NCI-H2171 treated with DMSO at 0.1 percent for 48 hours (cell line): ENCODE results near the gene GIMD1.
"Not testable (repeated sequence)": the region's sequence is repeated elsewhere in the genome, so short reads cannot be mapped to it uniquely, and the experiment has no call there.

ENCODE experiments used
- DNase-seq: peaks from one replicate; lab custom pipeline; 2025; lab: John Stamatoyannopoulos, UW

GIMD1 gene

DNA sequence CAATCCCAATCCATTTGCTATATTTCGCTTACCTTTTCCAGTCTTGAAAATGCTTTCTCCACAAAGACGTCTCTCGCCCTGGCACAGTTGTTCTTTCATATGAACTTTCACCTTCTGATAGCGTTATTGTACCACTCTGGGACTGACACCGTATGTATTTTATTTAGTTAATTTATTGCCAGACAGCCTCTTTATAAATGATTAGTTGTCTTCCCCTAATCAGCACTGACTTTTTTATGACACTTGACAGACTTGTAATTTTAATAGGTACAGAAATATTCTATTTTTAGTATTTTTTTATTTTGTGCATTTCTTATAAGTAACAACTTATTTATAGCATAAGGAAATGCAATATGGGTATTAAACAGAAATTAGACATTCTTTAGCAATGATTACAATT, at the start of gene GIMD1:
Gene GIMD1, minus strand, starts transcription at position 101 of the 400 bp plus-strand sequence. CDS start 1,343 bp downstream, outside the sequence.
- DNase-seq = no peak

DNA sequence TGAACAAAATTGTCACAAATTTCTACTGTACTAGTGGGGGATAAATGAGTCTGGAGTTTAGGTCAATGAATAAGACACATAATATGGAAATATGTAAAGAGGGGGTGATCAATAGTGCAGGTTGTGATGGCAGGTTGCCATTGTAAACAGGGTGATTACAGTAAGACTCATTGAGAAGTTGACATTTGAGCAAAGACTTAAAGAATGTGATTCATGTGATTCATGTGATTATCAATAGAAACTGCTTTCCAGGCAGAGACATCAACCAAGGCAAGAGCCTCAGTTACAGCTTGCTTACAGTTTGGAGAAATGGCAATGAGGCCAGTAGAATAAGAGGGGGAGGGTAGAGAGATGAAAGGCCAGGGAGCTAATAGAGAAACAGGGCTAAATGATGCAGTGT, 45.8 kb upstream of the GIMD1 start:
- no peak for DNase-seq

DNA sequence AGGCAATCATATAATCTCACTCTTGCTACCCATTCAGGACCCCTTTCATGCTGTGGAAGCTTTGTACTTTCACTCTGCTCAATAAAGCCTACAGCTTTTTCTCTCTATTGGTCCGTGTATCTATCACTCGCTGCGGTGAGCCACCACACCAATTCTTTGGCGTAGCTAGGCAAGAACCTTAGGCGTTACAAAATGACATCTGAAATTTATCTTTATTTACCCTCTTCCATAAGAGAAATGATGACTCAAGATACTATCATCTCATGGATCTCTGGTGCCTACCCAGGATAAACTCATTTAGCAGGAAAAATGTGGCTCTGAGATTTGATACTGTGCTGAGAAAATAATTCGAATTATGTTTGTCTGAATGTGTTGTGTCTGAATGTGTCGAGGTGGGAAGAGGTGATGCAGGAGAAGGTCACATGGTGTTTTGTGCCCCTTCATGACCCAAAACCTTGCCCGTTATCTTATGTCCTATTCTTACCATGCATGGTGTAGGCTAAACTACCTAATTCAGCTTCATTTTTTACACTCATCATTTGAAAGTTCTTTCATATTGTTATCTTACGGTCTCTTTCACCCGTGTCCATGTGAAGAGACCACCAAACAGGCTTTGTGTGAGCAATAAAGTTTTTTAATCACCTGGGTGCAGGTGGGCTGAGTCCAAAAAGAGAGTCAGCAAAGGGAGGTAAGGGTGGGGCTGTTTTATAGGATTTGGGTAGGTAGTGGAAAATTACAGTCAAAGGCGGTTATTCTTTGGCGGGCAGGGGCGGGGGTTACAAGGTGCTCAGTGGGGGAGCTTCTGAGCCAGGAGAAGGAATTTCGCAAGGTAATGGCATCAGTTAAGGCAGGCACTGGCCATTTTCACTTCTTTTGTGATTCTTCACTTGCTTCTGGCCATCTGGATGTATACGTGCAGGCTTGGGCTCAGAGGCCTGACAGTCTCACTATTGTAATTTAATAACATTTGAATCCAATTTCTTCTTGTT, 41.6 kb upstream of the GIMD1 start:
- no peak for DNase-seq

DNA sequence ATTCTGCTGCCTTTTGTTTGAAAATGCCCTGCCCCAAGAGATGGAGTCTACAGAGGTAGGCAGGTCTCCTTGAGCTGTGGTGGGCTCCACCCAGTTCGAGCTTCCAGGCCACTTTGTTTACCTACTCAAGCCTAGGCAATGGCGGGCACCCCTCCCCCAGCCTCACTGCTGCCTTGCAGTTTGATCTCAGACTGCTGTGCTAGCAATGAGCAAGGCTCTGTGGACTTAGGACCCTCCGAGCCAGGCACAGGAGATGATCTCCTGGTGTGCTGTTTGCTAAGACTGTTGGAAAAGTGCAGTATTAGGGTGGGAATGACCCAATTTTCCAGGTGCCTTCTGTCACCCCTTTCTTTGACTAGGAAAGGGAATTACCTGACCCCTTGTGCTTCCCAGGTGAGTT, 39.4 kb upstream of the GIMD1 start:
- DNase-seq = not testable (repeated sequence)

DNA sequence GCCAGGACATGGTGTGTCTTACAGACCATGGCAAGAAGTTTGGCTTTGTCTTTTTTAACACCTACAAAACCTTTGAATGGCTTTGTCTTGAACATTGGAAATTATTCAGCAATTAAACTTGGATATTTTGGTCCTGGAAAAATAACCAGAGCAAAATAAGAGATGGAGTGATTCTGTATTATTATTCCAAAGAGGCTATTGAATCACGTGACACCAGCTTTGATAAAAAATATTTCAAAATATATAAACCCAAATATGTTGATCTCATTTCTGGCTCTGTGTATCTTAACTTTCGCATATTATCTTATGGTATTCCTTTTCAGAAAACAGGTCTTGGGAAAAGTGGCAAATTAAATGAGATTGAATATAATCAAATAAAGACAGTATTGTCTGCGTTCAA, 32.6 kb upstream of the GIMD1 start:
- DNase-seq = no peak

DNA sequence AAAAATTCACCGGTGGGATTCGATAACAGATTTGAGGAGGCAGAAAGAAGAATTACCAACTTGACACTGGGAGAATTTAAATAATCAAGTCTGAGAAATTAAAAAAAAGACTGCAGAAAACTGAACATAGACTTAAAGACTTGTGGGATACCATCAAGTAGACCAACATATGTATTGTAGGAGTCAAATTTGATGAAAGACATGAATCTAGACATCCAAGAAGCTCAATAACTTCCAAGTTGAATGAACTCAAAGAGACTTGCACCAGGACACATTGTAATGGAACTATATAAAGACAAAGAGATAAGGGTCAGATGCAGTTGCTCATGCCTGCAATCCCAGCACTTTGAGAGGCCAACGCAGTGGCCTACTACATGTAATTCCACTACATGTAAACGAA, 30.3 kb upstream of the GIMD1 start:
- not testable (repeated sequence) for DNase-seq

- DNase-seq = no peak
Observed at GRCh38 chr4:106395582-106395981, 27.0 kb upstream of the GIMD1 start.

- DNase-seq = no peak
Observed at GRCh38 chr4:106385853-106386393, 17.3 kb upstream of the GIMD1 start.

DNA sequence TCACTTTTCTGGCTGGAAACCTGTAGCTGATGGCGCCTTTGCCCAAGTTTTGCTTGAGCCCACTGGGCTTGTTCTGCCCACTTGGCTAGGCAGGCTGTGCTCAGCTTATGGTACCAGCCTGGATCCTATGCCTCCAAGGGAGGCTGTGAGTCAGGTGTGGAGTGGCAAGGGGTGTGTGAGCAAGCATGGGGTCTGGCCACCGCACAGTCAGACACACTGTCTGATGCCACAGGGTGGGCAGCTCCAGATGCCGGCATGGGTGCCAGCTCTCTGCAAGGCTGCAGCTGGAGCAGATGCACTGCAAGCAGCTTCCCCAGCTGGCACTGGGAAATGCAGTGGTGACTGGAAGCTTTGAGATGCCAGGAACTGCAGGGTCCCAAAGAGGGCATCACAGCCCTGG, 16.3 kb upstream of the GIMD1 start:
- DNase-seq = no peak

GRCh38 chr4:106380179-106380578, 11.6 kb upstream of the GIMD1 start:
- DNase-seq = no peak

DNA sequence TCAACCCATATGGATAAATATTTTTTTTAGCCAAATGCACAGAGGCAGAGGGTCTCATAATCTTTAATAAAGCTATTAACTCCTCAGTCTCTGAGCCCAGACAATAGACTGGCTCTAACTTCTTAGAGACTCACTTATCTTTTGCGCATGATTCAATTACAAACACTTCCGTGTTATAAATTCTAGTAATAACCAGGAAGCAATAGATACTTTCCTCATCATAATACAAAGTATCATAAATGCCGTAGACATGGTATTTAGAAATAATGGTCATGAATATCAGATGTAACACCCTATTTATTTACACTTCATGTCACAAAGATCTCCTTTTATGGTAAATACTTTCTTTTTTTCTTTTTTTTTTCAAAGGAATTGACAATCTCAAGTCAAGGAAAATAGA, 4.4 kb upstream of the GIMD1 start:
- DNase-seq = no peak

GRCh38 chr4:106371161-106371560, 2.6 kb upstream of the GIMD1 start:
- no peak for DNase-seq

DNA sequence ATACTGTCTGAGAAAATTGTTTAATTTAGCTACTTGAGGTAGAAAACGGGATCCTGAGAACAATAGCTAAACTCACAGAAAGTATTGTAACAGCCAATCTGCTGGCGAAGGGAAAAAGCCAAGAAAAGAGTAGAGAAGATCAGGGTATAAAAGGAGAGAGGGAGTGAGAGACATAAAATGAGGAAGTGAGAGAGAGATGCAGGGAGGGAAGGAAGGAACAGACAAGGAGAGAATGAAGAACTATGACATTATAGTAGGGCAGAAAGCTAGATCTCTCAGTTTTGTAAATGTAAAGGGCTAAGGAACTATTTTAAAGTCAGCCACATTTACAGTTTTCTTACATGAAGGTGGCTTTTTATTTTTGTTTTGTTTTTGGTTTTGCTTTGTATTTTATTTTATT, 1.6 kb upstream of the GIMD1 start:
- no peak for DNase-seq

GRCh38 chr4:106369456-106370060, 980 bp upstream of the GIMD1 start:
- peak; percentile 12 for DNase-seq

DNA sequence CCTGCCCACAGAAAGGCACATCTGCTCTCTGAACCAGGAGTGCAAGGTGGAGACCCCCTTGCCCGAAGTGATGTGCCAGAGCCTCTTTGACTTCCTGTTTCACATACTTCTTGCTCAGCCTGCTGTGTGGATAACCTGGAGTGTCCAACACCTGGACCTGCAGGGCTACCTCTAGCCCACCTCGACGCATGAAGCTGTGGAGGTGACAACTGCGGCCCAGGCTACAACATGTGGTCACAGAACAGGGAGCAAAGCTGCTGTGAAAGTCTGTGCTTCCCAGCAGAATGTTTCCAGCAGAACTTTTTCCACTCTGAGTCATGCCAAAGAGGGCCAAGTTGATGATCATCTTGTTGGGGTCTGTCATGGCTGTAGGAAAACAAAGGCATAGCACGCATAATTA, 1.5 kb downstream of the GIMD1 start:
- no peak for DNase-seq

DNA sequence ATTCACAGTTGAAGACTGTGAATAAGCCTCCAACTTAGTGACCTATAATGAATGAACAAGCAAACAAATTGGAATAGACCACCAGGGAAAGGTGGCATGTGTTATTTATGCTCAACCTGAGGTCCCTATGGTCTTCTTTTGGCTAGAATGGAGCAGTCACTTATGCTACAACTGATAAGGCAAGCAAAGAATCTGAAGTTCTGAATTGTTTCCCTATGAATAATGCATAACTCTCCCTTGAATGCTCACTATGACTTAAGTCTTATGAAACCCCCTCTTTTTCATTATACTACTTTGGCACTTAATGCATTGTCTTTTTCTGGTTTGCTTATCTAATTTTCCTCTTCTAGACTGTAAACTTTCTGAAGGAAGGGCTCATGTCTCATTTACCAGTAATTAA, 2.6 kb downstream of the GIMD1 start:
- no peak for DNase-seq

DNA sequence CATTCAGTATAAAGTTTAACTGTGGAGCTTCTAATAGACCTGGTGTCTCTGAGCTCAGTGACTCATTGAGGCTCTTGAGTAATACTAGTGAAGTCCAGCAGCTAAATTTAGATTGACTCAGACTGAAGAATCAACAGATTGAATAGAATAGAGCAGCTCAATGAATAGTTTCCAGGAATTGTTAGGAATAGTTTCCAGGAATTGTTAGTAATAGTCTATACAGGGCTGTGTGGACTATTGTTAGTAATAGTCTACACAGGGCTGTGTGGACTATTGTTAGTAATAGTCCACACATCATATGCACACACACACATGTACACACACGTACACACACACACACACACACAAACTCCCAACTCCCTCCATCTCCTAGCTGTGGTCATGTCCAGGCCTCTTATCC, 3.0 kb downstream of the GIMD1 start:
- no peak for DNase-seq

GRCh38 chr4:106364282-106364681, 4.3 kb downstream of the GIMD1 start:
- peak; percentile 1 for DNase-seq

DNA sequence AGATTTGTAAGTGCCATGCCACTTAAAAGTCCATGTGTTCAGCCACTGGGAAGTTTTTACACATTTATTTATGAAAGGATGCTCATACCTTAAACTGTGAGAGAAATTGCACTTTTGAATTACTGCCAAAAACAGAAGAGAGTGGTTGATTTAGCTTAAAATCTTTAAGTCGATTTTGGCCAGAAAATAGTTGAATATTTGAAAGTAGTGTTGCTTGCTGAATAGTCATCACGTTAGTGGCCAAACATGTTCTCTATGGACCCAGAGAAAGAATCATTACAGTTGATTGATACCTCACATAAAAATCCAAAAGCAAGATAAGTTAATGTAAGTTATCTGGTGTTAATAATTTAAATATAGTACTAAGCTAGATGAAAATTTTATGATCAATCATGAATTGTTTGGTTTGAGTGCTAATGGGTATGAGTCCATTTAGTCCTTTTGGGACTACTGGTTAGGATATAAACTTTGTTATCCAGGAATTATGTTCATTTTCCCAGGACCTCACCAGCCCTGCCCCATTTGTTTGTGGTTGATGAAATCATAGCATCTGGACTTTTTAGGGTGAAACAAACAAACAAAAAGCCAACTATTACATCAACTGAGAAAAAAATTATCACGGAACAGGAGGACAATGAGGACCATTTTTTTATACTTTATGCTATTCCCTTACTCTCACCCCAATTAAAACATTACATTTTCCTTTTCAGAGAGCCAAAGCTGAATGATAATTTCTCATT, 6.3 kb downstream of the GIMD1 start:
- DNase-seq = no peak

GRCh38 chr4:106358899-106359298, 9.7 kb downstream of the GIMD1 start:
- DNase-seq = no peak

DNA sequence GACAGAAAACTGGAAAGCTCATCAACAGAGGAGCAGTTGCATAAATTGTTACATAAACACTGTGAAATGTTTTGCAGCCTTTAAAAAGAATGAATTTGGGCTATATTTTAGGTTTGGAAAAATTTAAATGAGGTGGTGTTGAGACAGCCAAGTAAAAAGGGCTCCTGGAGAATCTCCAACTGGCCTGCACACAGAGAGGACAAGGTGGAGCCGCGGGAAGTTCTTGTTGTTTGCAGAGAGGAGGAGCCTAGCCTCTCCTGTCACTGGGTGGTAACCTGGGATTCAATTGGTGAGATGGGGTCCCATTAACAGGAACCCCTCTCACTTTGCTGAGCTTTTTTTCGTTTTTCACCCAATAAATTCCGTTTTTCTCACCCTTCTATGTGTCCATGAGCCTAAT, 13.4 kb downstream of the GIMD1 start:
- DNase-seq = no peak

GRCh38 chr4:106353786-106354185, 14.8 kb downstream of the GIMD1 start:
- no peak for DNase-seq
